CD4-positive, alpha-beta T cell treated with Interleukin-2 at 100 ng/mL for 4 hours (primary cell): ENCODE measurements around the gene KLHL8.
A peak's percentile ranks its signal among the peaks of the same experiment; 100 is the strongest.
"Not testable (repeated sequence)": the region's sequence is repeated elsewhere in the genome, so short reads cannot be mapped to it uniquely, and the experiment has no call there.

Experiments
- DNase-seq: peaks from one replicate; pipeline ENCODE4 v3.0.0-alpha.2; 2020; ENCODE audit warnings: low spot score

KLHL8 gene

GRCh38 chr4:87179751-87180150 lies 40.7 kb downstream of the KLHL8 start:
- DNase-seq: no peak

GRCh38 chr4:87174672-87175071 lies 45.7 kb downstream of the KLHL8 start:
- no peak for DNase-seq

- no peak for DNase-seq
These were observed 48.5 kb downstream of the KLHL8 start for GRCh38 chr4:87171944-87172343.

- DNase-seq: no peak
These were observed 54.0 kb downstream of the KLHL8 start for GRCh38 chr4:87166296-87166854.

- DNase-seq: no peak
These were observed 54.5 kb downstream of the KLHL8 start for GRCh38 chr4:87165892-87166291.

GRCh38 chr4:87153078-87153870 lies 67.1 kb downstream of the KLHL8 start:
- DNase-seq: no peak

- no peak for DNase-seq
These were observed 67.9 kb downstream of the KLHL8 start for GRCh38 chr4:87152310-87153041.

- no peak for DNase-seq
These were observed 68.7 kb downstream of the KLHL8 start for GRCh38 chr4:87151730-87152129.

GRCh38 chr4:87150498-87151261 lies 69.7 kb downstream of the KLHL8 start:
- DNase-seq: peak; percentile 81

- no peak for DNase-seq
These were observed 73.3 kb downstream of the KLHL8 start for GRCh38 chr4:87147116-87147515.

- not testable (repeated sequence) for DNase-seq
These were observed 74.5 kb downstream of the KLHL8 start for GRCh38 chr4:87145934-87146333.

GRCh38 chr4:87144356-87144755 lies 76.1 kb downstream of the KLHL8 start:
- no peak for DNase-seq

GRCh38 chr4:87141428-87141827 lies 79.0 kb downstream of the KLHL8 start:
- DNase-seq: no peak

- DNase-seq: no peak
These were observed 86.3 kb downstream of the KLHL8 start for GRCh38 chr4:87134122-87134521.

GRCh38 chr4:87133183-87133582 lies 87.2 kb downstream of the KLHL8 start:
- no peak for DNase-seq

- DNase-seq: no peak
These were observed 88.4 kb downstream of the KLHL8 start for GRCh38 chr4:87132035-87132434.

- no peak for DNase-seq
These were observed 89.3 kb downstream of the KLHL8 start for GRCh38 chr4:87130985-87131703.

- DNase-seq: no peak
These were observed 90.7 kb downstream of the KLHL8 start for GRCh38 chr4:87129681-87130080.

- no peak for DNase-seq
These were observed 92.3 kb downstream of the KLHL8 start for GRCh38 chr4:87128006-87128705.

GRCh38 chr4:87126056-87126455 lies 94.4 kb downstream of the KLHL8 start:
- DNase-seq: no peak

GRCh38 chr4:87122252-87122651 lies 98.2 kb downstream of the KLHL8 start:
- DNase-seq: no peak
